Spleen (tissue), 7 donors: ENCODE measurements around the gene AARS1.

Source experiments
- POLR2A ChIP-seq, 3 donors: fragments of 450-650 bp; IDR thresholded peaks; one replicate each; pipeline ENCODE4 v1.5.1; 2017; ENCODE audit warnings: antibody characterized with exemption in 3 of 3, mild to moderate bottlenecking in 1 of 3
- POLR2AphosphoS5 ChIP-seq, 3 donors: sonication (generic); formaldehyde crosslinking; IDR thresholded peaks; one replicate each; pipeline ENCODE4 v1.5.1; 2017; ENCODE audit warnings: antibody characterized with exemption in 3 of 3
- TF ChIP-seq, protein P1 (sequence below), 11 experiments: fragments of 200-600 bp in 7 of 11; fragments of 450-650 bp in 4 of 11; sonication (generic) in 4 of 11; IDR thresholded peaks in 8 of 11; conservative IDR thresholded peaks in 3 of 11; 1 replicate in 7 of 11; 2 replicates in 4 of 11; pipeline versions ENCODE4 v1.4.0 to v1.8.0; 2016 to 2021; ENCODE audit warnings: antibody characterized with exemption in 11 of 11, inconsistent platforms in 4 of 11, mild to moderate bottlenecking in 1 of 11
- donor health status: DM: no; HTN: no; CAD: no; lungs with moderate emphysema.
- donor health status: DM: no; HTN: no; CAD: no.
- donor health status: DM: no; HTN: no; CAD: no.

DNA sequence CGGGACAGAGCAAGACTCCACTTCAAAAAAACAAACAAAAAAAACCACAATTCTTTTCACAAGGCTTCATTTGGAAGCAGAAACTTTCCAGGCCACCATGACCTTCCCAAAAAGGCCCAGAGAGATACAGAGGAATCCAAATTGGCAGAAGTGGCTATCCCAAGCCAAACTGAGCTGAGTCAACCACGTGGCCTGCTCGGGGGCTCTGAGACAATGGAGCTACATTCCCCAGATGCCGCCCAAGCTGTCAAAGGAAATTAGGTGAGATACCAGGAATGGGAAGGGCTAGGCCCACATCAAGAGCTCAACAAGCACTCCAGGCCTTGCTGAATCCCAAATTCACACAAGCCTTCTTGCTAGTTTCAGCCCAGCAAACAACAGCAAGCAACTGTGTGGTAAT lies 31.9 kb downstream of the AARS1 start:
- TF ChIP-seq, protein P1, sequence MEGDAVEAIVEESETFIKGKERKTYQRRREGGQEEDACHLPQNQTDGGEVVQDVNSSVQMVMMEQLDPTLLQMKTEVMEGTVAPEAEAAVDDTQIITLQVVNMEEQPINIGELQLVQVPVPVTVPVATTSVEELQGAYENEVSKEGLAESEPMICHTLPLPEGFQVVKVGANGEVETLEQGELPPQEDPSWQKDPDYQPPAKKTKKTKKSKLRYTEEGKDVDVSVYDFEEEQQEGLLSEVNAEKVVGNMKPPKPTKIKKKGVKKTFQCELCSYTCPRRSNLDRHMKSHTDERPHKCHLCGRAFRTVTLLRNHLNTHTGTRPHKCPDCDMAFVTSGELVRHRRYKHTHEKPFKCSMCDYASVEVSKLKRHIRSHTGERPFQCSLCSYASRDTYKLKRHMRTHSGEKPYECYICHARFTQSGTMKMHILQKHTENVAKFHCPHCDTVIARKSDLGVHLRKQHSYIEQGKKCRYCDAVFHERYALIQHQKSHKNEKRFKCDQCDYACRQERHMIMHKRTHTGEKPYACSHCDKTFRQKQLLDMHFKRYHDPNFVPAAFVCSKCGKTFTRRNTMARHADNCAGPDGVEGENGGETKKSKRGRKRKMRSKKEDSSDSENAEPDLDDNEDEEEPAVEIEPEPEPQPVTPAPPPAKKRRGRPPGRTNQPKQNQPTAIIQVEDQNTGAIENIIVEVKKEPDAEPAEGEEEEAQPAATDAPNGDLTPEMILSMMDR (IDR thresholded peaks at IDR 0.05 in 8 of 11, conservative IDR thresholded peaks at IDR 0.05 in 3 of 11), result no peak
- TF ChIP-seq POLR2A (IDR thresholded peaks at IDR 0.05), result no peak
- no peak for TF ChIP-seq POLR2AphosphoS5 (IDR thresholded peaks at IDR 0.05)
